ENCODE measurements around the gene ECHS1. TPM values are rescaled to one million over a fixed set of nuclear protein-coding genes. Genes with fewer than 3 reads are reported as not detected.
A peak's percentile ranks its signal among the peaks of the same experiment; 100 is the strongest.

The ECHS1 gene
- total and polyA plus RNA-seq, 12 donors = 74.4 to 280 (median 138) TPM

- 94 to 96% (median 95%) methylated on average over 10 to 19 of the region's 19 CpGs for WGBS, 4 donors
- intact Hi-C loops (cut with DNase I) = no loop called here
- H3K4me1 ChIP-seq (replicated peaks in 1 of 2) = peaks cover 15 to 22% of the 10 kb centered on the region in 2 donors
- peak in 2 of 7 donors; percentile 13 to 39 for DNase-seq
- peaks cover 0 to 57% of the 10 kb centered on the region in 2 donors for H3K36me3 ChIP-seq (replicated peaks in 1 of 2)
- TF ChIP-seq CTCF (IDR thresholded peaks at IDR 0.05) (no peak), POLR2A (IDR thresholded peaks at IDR 0.05) (no peak)
- no peaks in the 10 kb centered on the region for H3K9me3 ChIP-seq (replicated peaks in 1 of 3)
- H3K27me3 ChIP-seq = no peaks in the 10 kb centered on the region
- H3K27ac ChIP-seq = no peak overlapping the region
- no peak overlapping the region for H3K4me3 ChIP-seq
These were observed 26.0 kb upstream of the ECHS1 start for GRCh38 chr10:133399123-133399601.

- H3K36me3 ChIP-seq (replicated peaks in 1 of 2) = peaks cover 0 to 49% of the 10 kb centered on the region in 2 donors
- intact Hi-C loops (cut with DNase I) = no loop called here
- WGBS, 4 donors = 95 to 97% (median 96%) methylated on average over 7 of the region's 7 CpGs
- peaks cover 15 to 28% of the 10 kb centered on the region in 2 donors for H3K4me1 ChIP-seq (replicated peaks in 1 of 2)
- no peaks in the 10 kb centered on the region for H3K9me3 ChIP-seq (replicated peaks in 1 of 3)
- H3K4me3 ChIP-seq = no peak overlapping the region
- DNase-seq = peak in 1 of 7 donors; percentile 5
- TF ChIP-seq POLR2A (IDR thresholded peaks at IDR 0.05) (no peak), CTCF (IDR thresholded peaks at IDR 0.05) (no peak)
- H3K27me3 ChIP-seq = no peaks in the 10 kb centered on the region
- H3K27ac ChIP-seq = no peak overlapping the region
These were observed 24.8 kb upstream of the ECHS1 start for GRCh38 chr10:133397938-133398337.

GRCh38 chr10:133396035-133396624, 23.0 kb upstream of the ECHS1 start:
- peak in 2 of 7 donors; percentile 14 to 51 for DNase-seq
- H3K36me3 ChIP-seq (replicated peaks in 1 of 2) = peaks cover 0 to 35% of the 10 kb centered on the region in 2 donors

GRCh38 chr10:133394801-133395221, 21.7 kb upstream of the ECHS1 start:
- peaks cover 0 to 27% of the 10 kb centered on the region in 2 donors for H3K36me3 ChIP-seq (replicated peaks in 1 of 2)
- intact Hi-C loops (cut with DNase I) = no loop called here

More at GRCh38 chr10:133396035-133396624, 23.0 kb upstream of the ECHS1 start:
- Histone ChIP-seq H3K4me1 (replicated peaks in 1 of 2) (peaks cover 15 to 23% of the 10 kb centered on the region in 2 donors), H3K9me3 (replicated peaks in 1 of 3) (no peaks in the 10 kb centered on the region), H3K27me3 (no peaks in the 10 kb centered on the region), H3K27ac (no peak overlapping the region), H3K4me3 (no peak overlapping the region)
- TF ChIP-seq CTCF (IDR thresholded peaks at IDR 0.05) (no peak), POLR2A (IDR thresholded peaks at IDR 0.05) (no peak)
- 92 to 94% (median 93%) methylated on average over 17 to 19 of the region's 19 CpGs for WGBS, 4 donors
- intact Hi-C loops (cut with DNase I) = no loop called here

More at GRCh38 chr10:133394801-133395221, 21.7 kb upstream of the ECHS1 start:
- 22 to 45% (median 27%) methylated on average over 13 to 21 of the region's 21 CpGs for WGBS, 4 donors
- H3K9me3 ChIP-seq (replicated peaks in 1 of 3) = no peaks in the 10 kb centered on the region
- peak in 3 of 7 donors; percentile 16 to 50 (median 23) for DNase-seq
- peaks cover 6 to 14% of the 10 kb centered on the region in 2 donors for H3K4me1 ChIP-seq (replicated peaks in 1 of 2)
- peak overlapping the region in 4 of 5 donors; percentile 8 to 83 (median 74) for H3K27ac ChIP-seq
- H3K4me3 ChIP-seq = peak overlapping the region in 3 of 4 donors; percentile 76 to 94 (median 80)
- no peak for TF ChIP-seq CTCF (IDR thresholded peaks at IDR 0.05)
- no peak for TF ChIP-seq POLR2A (IDR thresholded peaks at IDR 0.05)
- no peaks in the 10 kb centered on the region for H3K27me3 ChIP-seq
